A549 (cell line): Measurements from ENCODE around the gene DSCAM. TPM values are rescaled to one million over a fixed set of nuclear protein-coding genes. Genes with fewer than 3 reads are reported as not detected.

Experiments used
- ATAC-seq, 2 experiments: fragments of 200-7000 bp in 1 of 2; fragments of >200 bp in 1 of 2; cut with Nextera tagmentation in 1 of 2; cut with Tn5 transposase in 1 of 2; 3 replicates each; pipeline versions ENCODE4 v1.8.0 to v1.9.1; 2018 to 2020; ENCODE audit warnings: mild to moderate bottlenecking in 1 of 2, moderate library complexity in 1 of 2
- CTCF ChIA-PET: fragments of 300-600 bp; sonication (Branson Sonifier 250); formaldehyde crosslinking; extraction: SDS; loops from one replicate; lab custom pipeline; 2021; ENCODE audit warnings: antibody characterized with exemption, inconsistent platforms; lab: Yijun Ruan, JAX
- POLR2A ChIA-PET: fragments of 350-600 bp; formaldehyde crosslinking; extraction: SDS; loops from one replicate; lab custom pipeline; 2021; ENCODE audit warnings: antibody characterized with exemption, inconsistent platforms; lab: Yijun Ruan, JAX
- DNase-seq, 2 experiments: peaks; one replicate each; pipeline versions ENCODE4 v3.0.0 to v3.0.0-alpha.2; 2011 to 2016; ENCODE audit warnings: low read depth in 1 of 2, low spot score in 1 of 2
- FAIRE-seq: peaks from 2 replicates; lab custom pipeline; 2011; peaks lifted over from hg19 to GRCh38; lab: Jason Lieb, UNC
- H3K27ac ChIP-seq, 2 experiments: fragments of >200 bp; sonication (Bioruptor Twin); formaldehyde crosslinking; 3 replicates each; pipeline ENCODE4 v1.5.1; 2016 to 2017
- H3K4me1 ChIP-seq: fragments of >200 bp; sonication (Bioruptor Twin); formaldehyde crosslinking; 3 replicates; pipeline ENCODE4 v1.6.1; 2016
- H3K4me2 ChIP-seq: fragments of >200 bp; sonication (Bioruptor Twin); formaldehyde crosslinking; 3 replicates; pipeline ENCODE4 v1.6.1; 2016
- H3K4me3 ChIP-seq: fragments of >200 bp; sonication (Bioruptor Twin); formaldehyde crosslinking; 3 replicates; pipeline ENCODE4 v1.5.1; 2016
- H3K9me3 ChIP-seq: fragments of >200 bp; sonication (Bioruptor Twin); formaldehyde crosslinking; 3 replicates; pipeline ENCODE4 v1.6.1; 2016
- CBX2 ChIP-seq: fragments of 200-600 bp; sonication (generic); IDR thresholded peaks from 2 replicates; pipeline ENCODE4 v1.6.1; 2016; ENCODE audit warnings: low read depth, mild to moderate bottlenecking, borderline replicate concordance
- CBX8 ChIP-seq: fragments of 200-600 bp; sonication (generic); IDR thresholded peaks from 2 replicates; pipeline ENCODE4 v1.6.1; 2016
- CEBPB ChIP-seq, 2 experiments: fragments of >200 bp in 1 of 2; sonication (Bioruptor Twin) in 1 of 2; formaldehyde crosslinking in 1 of 2; IDR thresholded peaks; 2 replicates each; pipeline ENCODE4 v1.6.1; 2012 to 2016
- CHD4 ChIP-seq: fragments of 200-600 bp; sonication (generic); IDR thresholded peaks from 2 replicates; pipeline ENCODE4 v1.6.1; 2016; ENCODE audit warnings: antibody characterized with exemption, mild to moderate bottlenecking, borderline replicate concordance
- EHMT2 ChIP-seq: fragments of 200-600 bp; sonication (generic); IDR thresholded peaks from 2 replicates; pipeline ENCODE4 v1.6.1; 2016; ENCODE audit warnings: antibody characterized with exemption, low read depth, mild to moderate bottlenecking, moderate library complexity
- EP300 ChIP-seq, 2 experiments: fragments of >200 bp; sonication (Bioruptor Twin); formaldehyde crosslinking; IDR thresholded peaks; 2 replicates in 1 of 2; 3 replicates in 1 of 2; pipeline ENCODE4 v1.6.1; 2016 to 2017
- ESRRA ChIP-seq: fragments of 150-350 bp; IDR thresholded peaks from 2 replicates; pipeline ENCODE4 v1.6.1; 2014; ENCODE audit warnings: mild to moderate bottlenecking, low read length, borderline replicate concordance
- FOSB ChIP-seq: fragments of 250-450 bp; sonication (Bioruptor Pico); IDR thresholded peaks from 2 replicates; pipeline ENCODE4 v1.5.0; 2020; ENCODE audit warnings: mild to moderate bottlenecking, moderate library complexity
- FOXS1 ChIP-seq: fragments of 250-450 bp; sonication (Bioruptor Pico); IDR thresholded peaks from 2 replicates; pipeline ENCODE4 v1.5.0; 2020; ENCODE audit warnings: mild to moderate bottlenecking, moderate library complexity
- GATA3 ChIP-seq: IDR thresholded peaks from 2 replicates; pipeline ENCODE4 v1.6.1; 2012; ENCODE audit warnings: borderline replicate concordance
- HDAC2 ChIP-seq: fragments of 200-600 bp; sonication (generic); IDR thresholded peaks from 2 replicates; pipeline ENCODE4 v1.6.1; 2016
- HEYL ChIP-seq: fragments of 250-450 bp; sonication (Bioruptor Pico); IDR thresholded peaks from 2 replicates; pipeline ENCODE4 v1.8.0; 2021; ENCODE audit warnings: mild to moderate bottlenecking, moderate library complexity
- HOXB13 ChIP-seq: fragments of 250-450 bp; sonication (Bioruptor Pico); IDR thresholded peaks from 2 replicates; pipeline ENCODE4 v1.5.0; 2020; ENCODE audit warnings: low read depth, mild to moderate bottlenecking, moderate library complexity
- JUNB ChIP-seq: fragments of >200 bp; sonication (Bioruptor Twin); formaldehyde crosslinking; IDR thresholded peaks from 2 replicates; pipeline ENCODE4 v1.6.1; 2016
- MAZ ChIP-seq: fragments of 150-350 bp; IDR thresholded peaks from 2 replicates; pipeline ENCODE4 v1.6.1; 2014; ENCODE audit warnings: antibody characterized with exemption, low read depth, low read length, borderline replicate concordance
- MYC ChIP-seq: IDR thresholded peaks from 2 replicates; pipeline ENCODE4 v1.6.1; 2012; ENCODE audit warnings: mild to moderate bottlenecking, inconsistent platforms, low read length, improper control_type of control experiment, borderline replicate concordance
- NR3C1 ChIP-seq: fragments of >200 bp; sonication (Bioruptor Twin); formaldehyde crosslinking; IDR thresholded peaks from 3 replicates; pipeline ENCODE4 v1.6.1; 2017
- POLR2AphosphoS2 ChIP-seq: conservative IDR thresholded peaks from 2 replicates; pipeline ENCODE4 v1.6.1; 2012; ENCODE audit warnings: low read length, improper control_type of control experiment, inconsistent platforms
- RAD21 ChIP-seq, 2 experiments: fragments of >200 bp in 1 of 2; sonication (Bioruptor Twin) in 1 of 2; formaldehyde crosslinking in 1 of 2; IDR thresholded peaks in 1 of 2; conservative IDR thresholded peaks in 1 of 2; 2 replicates in 1 of 2; 3 replicates in 1 of 2; pipeline ENCODE4 v1.6.1; 2012 to 2018; ENCODE audit warnings: inconsistent platforms in 1 of 2
- RCOR1 ChIP-seq: fragments of 150-350 bp; IDR thresholded peaks from 2 replicates; pipeline ENCODE4 v1.6.1; 2014; ENCODE audit warnings: antibody characterized with exemption, low read length, low read depth
- WGBS: methylation state at CpG from one replicate; pipeline ENCODE4 v1.1.6; 2017; ENCODE audit errors: missing lambda C conversion rate; 5-methylcytosine and 5-hydroxymethylcytosine counted together
- polyA plus RNA-seq, 4 experiments: library from polyadenylated mRNA; depleted of rRNA in 3 of 4; stranded (reverse); fragments of >200 nt; fragmentation: RNase III in 1 of 4; extraction: RNeasy Plus Mini Kit Qiagen cat#74134 plus additional on column Dnase treatment in 1 of 4; gene quantifications; 2 replicates in 3 of 4; 3 replicates in 1 of 4; pipeline ENCODE4 v1.2.3, GENCODE V29; 2011 to 2017
- TF ChIP-seq, protein P1 (sequence below): fragments of 250-450 bp; sonication (Bioruptor Pico); IDR thresholded peaks from 2 replicates; pipeline ENCODE4 v1.5.0; 2021; ENCODE audit warnings: mild to moderate bottlenecking, moderate library complexity, borderline replicate concordance
- TF ChIP-seq, protein P2 (sequence below): IDR thresholded peaks from 2 replicates; pipeline ENCODE4 v1.6.1; 2012
- TF ChIP-seq, protein P3 (sequence below): fragments of >200 bp; sonication (Bioruptor Twin); formaldehyde crosslinking; IDR thresholded peaks from 2 replicates; pipeline ENCODE4 v1.6.1; 2016
- TF ChIP-seq, protein P4 (sequence below): fragments of 250-450 bp; sonication (Bioruptor Pico); IDR thresholded peaks from 2 replicates; pipeline ENCODE4 v1.5.0; 2020; ENCODE audit warnings: low read depth, mild to moderate bottlenecking, moderate library complexity
- TF ChIP-seq, protein P5 (sequence below): fragments of >200 bp; sonication (Bioruptor Twin); formaldehyde crosslinking; IDR thresholded peaks from 3 replicates; pipeline ENCODE4 v1.5.1; 2016
- TF ChIP-seq, protein P6 (sequence below): IDR thresholded peaks from 2 replicates; pipeline ENCODE4 v1.6.1; 2012

DSCAM gene
- polyA plus RNA-seq, 2 of the 4 experiments (the other 2 are of a cell fraction): not detected

DNA sequence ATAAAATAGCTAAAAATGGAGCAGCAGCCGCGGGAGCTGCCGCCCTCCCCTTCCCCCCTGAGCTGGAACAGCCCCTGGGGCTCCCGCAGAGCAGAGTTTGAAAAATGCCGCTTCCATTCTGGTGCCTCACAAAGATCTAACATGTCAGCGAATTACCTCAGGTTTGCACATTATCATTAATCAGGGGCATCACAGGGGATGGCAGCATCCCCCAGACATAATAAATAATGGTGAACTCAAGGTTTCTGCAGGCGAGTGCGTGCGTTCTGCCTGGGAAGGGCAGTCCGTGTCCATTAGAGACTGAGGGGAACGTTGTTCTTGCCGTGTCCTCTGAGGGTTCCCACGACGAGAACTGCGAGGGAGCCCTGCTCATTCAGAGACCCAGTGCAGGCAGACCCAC lies 372.4 kb downstream of the DSCAM start (continued):
- TF ChIP-seq, protein P1, sequence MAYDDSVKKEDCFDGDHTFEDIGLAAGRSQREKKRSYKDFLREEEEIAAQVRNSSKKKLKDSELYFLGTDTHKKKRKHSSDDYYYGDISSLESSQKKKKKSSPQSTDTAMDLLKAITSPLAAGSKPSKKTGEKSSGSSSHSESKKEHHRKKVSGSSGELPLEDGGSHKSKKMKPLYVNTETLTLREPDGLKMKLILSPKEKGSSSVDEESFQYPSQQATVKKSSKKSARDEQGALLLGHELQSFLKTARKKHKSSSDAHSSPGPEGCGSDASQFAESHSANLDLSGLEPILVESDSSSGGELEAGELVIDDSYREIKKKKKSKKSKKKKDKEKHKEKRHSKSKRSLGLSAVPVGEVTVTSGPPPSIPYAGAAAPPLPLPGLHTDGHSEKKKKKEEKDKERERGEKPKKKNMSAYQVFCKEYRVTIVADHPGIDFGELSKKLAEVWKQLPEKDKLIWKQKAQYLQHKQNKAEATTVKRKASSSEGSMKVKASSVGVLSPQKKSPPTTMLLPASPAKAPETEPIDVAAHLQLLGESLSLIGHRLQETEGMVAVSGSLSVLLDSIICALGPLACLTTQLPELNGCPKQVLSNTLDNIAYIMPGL (CRISPR knock-in tag): no peak
- TF ChIP-seq HEYL (CRISPR knock-in tag) (no peak), GATA3 (no peak), JUNB (no peak)

DNA sequence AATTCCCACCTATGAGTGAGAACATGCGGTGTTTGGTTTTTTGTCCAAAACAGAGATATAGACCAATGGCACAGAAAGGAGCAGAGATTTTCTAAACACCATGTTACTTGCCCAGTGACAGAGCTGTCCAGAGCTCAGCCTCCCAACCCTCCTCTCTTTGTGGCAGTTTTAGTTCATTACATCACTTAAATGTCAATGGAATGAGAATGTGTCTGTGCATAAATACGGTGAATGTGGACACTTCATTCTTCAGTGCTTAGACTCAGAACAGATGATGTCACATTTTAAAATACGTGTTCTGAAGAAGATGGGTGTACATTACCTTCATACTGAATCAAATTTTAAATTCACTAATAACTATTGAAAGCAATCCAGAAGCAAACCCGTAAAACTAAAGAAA lies 374.9 kb downstream of the DSCAM start:
- H3K9me3 ChIP-seq: no peaks in the 10 kb centered on the region
- POLR2A ChIA-PET: no interaction called here
- H3K27ac ChIP-seq: no peak overlapping the region
- H3K4me3 ChIP-seq: no peak overlapping the region
- no peaks in the 10 kb centered on the region for H3K4me1 ChIP-seq
- TF ChIP-seq EHMT2 (no peak), HDAC2 (no peak), ESRRA (no peak), CBX8 (no peak), EP300 (IDR thresholded peaks at IDR 0.05) (no peak), HOXB13 (CRISPR knock-in tag) (no peak), MYC (no peak), CEBPB (IDR thresholded peaks at IDR 0.05) (no peak), POLR2AphosphoS2 (no peak), CBX2 (no peak)
- TF ChIP-seq, protein P2, sequence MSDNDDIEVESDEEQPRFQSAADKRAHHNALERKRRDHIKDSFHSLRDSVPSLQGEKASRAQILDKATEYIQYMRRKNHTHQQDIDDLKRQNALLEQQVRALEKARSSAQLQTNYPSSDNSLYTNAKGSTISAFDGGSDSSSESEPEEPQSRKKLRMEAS: no peak
- TF ChIP-seq, protein P3, sequence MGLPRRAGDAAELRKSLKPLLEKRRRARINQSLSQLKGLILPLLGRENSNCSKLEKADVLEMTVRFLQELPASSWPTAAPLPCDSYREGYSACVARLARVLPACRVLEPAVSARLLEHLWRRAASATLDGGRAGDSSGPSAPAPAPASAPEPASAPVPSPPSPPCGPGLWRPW: no peak
- TF ChIP-seq, all 56 proteins: peak for 0
- FAIRE-seq: no peak
- WGBS: 35% methylated on average over 4 of the region's 4 CpGs
- ATAC-seq: no peak
- H3K4me2 ChIP-seq: no peak overlapping the region
- CTCF ChIA-PET: no interaction called here
- DNase-seq: no peak

DNA sequence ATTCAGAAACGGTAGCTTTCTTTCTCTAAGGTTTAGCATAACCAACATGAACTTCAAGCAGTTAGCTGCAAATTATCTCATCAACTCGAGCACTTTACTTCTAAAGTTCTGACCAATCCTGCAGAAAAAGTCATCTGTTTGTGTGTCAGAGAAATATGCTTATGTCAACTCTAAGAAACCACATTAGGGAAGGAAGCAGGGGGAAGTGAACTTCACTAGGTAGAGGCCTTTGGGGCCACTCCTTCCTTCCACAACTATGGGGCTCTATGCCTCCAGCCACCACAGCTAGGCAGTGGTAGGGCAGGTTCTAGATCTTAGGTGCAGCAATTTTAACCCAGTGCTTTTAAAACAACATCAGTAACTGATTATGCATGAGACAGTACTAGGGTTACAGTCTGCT lies 375.9 kb downstream of the DSCAM start:
- no peak overlapping the region for H3K4me3 ChIP-seq
- TF ChIP-seq, protein P4, sequence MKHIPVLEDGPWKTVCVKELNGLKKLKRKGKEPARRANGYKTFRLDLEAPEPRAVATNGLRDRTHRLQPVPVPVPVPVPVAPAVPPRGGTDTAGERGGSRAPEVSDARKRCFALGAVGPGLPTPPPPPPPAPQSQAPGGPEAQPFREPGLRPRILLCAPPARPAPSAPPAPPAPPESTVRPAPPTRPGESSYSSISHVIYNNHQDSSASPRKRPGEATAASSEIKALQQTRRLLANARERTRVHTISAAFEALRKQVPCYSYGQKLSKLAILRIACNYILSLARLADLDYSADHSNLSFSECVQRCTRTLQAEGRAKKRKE (CRISPR knock-in tag): no peak
- no peak for TF ChIP-seq FOXS1
- TF ChIP-seq RCOR1: no peak
- TF ChIP-seq, protein P5, sequence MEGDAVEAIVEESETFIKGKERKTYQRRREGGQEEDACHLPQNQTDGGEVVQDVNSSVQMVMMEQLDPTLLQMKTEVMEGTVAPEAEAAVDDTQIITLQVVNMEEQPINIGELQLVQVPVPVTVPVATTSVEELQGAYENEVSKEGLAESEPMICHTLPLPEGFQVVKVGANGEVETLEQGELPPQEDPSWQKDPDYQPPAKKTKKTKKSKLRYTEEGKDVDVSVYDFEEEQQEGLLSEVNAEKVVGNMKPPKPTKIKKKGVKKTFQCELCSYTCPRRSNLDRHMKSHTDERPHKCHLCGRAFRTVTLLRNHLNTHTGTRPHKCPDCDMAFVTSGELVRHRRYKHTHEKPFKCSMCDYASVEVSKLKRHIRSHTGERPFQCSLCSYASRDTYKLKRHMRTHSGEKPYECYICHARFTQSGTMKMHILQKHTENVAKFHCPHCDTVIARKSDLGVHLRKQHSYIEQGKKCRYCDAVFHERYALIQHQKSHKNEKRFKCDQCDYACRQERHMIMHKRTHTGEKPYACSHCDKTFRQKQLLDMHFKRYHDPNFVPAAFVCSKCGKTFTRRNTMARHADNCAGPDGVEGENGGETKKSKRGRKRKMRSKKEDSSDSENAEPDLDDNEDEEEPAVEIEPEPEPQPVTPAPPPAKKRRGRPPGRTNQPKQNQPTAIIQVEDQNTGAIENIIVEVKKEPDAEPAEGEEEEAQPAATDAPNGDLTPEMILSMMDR: no peak
- no peak for TF ChIP-seq HOXB13 (CRISPR knock-in tag)
- TF ChIP-seq RAD21 (conservative IDR thresholded peaks at IDR 0.05 in 1 of 2, IDR thresholded peaks at IDR 0.05 in 1 of 2): no peak
- TF ChIP-seq FOSB: no peak
- TF ChIP-seq MAZ: no peak
- TF ChIP-seq JUNB: no peak
- TF ChIP-seq, protein P6, sequence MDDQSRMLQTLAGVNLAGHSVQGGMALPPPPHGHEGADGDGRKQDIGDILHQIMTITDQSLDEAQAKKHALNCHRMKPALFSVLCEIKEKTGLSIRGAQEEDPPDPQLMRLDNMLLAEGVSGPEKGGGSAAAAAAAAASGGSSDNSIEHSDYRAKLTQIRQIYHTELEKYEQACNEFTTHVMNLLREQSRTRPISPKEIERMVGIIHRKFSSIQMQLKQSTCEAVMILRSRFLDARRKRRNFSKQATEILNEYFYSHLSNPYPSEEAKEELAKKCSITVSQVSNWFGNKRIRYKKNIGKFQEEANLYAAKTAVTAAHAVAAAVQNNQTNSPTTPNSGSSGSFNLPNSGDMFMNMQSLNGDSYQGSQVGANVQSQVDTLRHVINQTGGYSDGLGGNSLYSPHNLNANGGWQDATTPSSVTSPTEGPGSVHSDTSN: no peak
- no peak for TF ChIP-seq MYC
- TF ChIP-seq NR3C1: no peak
- TF ChIP-seq CHD4: no peak

More for the DNA sequence above, 375.9 kb downstream of the DSCAM start:
- DNase-seq (no peak), ATAC-seq (no peak), FAIRE-seq (no peak)
- Histone ChIP-seq H3K4me1 (no peaks in the 10 kb centered on the region), H3K4me2 (no peak overlapping the region), H3K9me3 (no peaks in the 10 kb centered on the region), H3K27ac (no peak overlapping the region)
- ChIA-PET POLR2A (no interaction called here), CTCF (no interaction called here)
- 36% methylated on average over 2 of the region's 2 CpGs for WGBS
